ENCODE results near the gene RHBDL3. TPM values are rescaled to one million over a fixed set of nuclear protein-coding genes. Genes with fewer than 3 reads are reported as not detected.
A peak's percentile ranks its signal among the peaks of the same experiment; 100 is the strongest.

The RHBDL3 gene
- total RNA-seq, 6 experiments from 2014 or later, result 0.04 to 0.09 TPM; not detected in 4

- WGBS (ENCODE audit: insufficient coverage, low coverage, low lambda C conversion rate, missing lambda C conversion rate), result 20% methylated on average over 5 of the region's 10 CpGs
- no peaks in the 10 kb centered on the region for H3K27me3 ChIP-seq
- DNase-seq (no peak), ATAC-seq (peak; percentile 40 to 57 (median 44))
- intact Hi-C loops (cut with DNase I), result no loop called here
- peaks cover 0 to 17% (median 5%) of the 10 kb centered on the region in 4 donors for H3K4me1 ChIP-seq
- no peak overlapping the region for H3K27ac ChIP-seq
- no peaks in the 10 kb centered on the region for H3K9me3 ChIP-seq
- H3K4me3 ChIP-seq, result no peak overlapping the region
- no peak for TF ChIP-seq CTCF (IDR thresholded peaks at IDR 0.05)
- TF ChIP-seq POLR2A (IDR thresholded peaks at IDR 0.05), result no peak
- H3K36me3 ChIP-seq, result no peaks in the 10 kb centered on the region
Measured at GRCh38 chr17:32267690-32268205, 2.1 kb downstream of the RHBDL3 start.

- DNase-seq (no peak), ATAC-seq (no peak)
- no peaks in the 10 kb centered on the region for H3K9me3 ChIP-seq
- no peak overlapping the region for H3K4me3 ChIP-seq
- H3K4me1 ChIP-seq, result peaks cover 0 to 17% (median 5%) of the 10 kb centered on the region in 4 donors
- H3K27me3 ChIP-seq, result no peaks in the 10 kb centered on the region
- 70% methylated on average over 5 of the region's 7 CpGs for WGBS (ENCODE audit: insufficient coverage, low coverage, low lambda C conversion rate, missing lambda C conversion rate)
- no peak overlapping the region for H3K27ac ChIP-seq
- intact Hi-C loops (cut with DNase I), result no loop called here
- no peak for TF ChIP-seq POLR2A (IDR thresholded peaks at IDR 0.05)
- no peak for TF ChIP-seq CTCF (IDR thresholded peaks at IDR 0.05)
- H3K36me3 ChIP-seq, result no peaks in the 10 kb centered on the region
Measured at GRCh38 chr17:32268734-32269288, 3.2 kb downstream of the RHBDL3 start.

- H3K27ac ChIP-seq, result no peak overlapping the region
- no peaks in the 10 kb centered on the region for H3K36me3 ChIP-seq
- peaks cover 0 to 17% (median 5%) of the 10 kb centered on the region in 4 donors for H3K4me1 ChIP-seq
- ATAC-seq (no peak), DNase-seq (no peak)
- 66% methylated on average over 4 of the region's 11 CpGs for WGBS (ENCODE audit: insufficient coverage, low coverage, low lambda C conversion rate, missing lambda C conversion rate)
- no peaks in the 10 kb centered on the region for H3K27me3 ChIP-seq
- H3K4me3 ChIP-seq, result no peak overlapping the region
- TF ChIP-seq CTCF (IDR thresholded peaks at IDR 0.05) (no peak), POLR2A (IDR thresholded peaks at IDR 0.05) (no peak)
- no peaks in the 10 kb centered on the region for H3K9me3 ChIP-seq
- intact Hi-C loops (cut with DNase I), result no loop called here
Measured at GRCh38 chr17:32269377-32269776, 3.7 kb downstream of the RHBDL3 start.

- Histone ChIP-seq H3K9me3 (no peaks in the 10 kb centered on the region), H3K27ac (no peak overlapping the region), H3K27me3 (no peaks in the 10 kb centered on the region), H3K4me3 (no peak overlapping the region), H3K4me1 (peaks cover 0 to 4% (median 1%) of the 10 kb centered on the region in 4 donors), H3K36me3 (no peaks in the 10 kb centered on the region)
- no peak for ATAC-seq
- intact Hi-C loops (cut with DNase I), result no loop called here
- 84% methylated on average over 8 of the region's 8 CpGs for WGBS (ENCODE audit: insufficient coverage, low coverage, low lambda C conversion rate, missing lambda C conversion rate)
- no peak for DNase-seq
- no peak for TF ChIP-seq CTCF (IDR thresholded peaks at IDR 0.05)
Measured at GRCh38 chr17:32271844-32272243, 6.2 kb downstream of the RHBDL3 start.

All from right lobe of liver (tissue), 6 donors.